ENCODE data around the gene WAPL. TPM values are rescaled to one million over a fixed set of nuclear protein-coding genes. Genes with fewer than 3 reads are reported as not detected.

Gene WAPL
- polyA plus RNA-seq, 1 experiment, result 24.5 TPM

DNA sequence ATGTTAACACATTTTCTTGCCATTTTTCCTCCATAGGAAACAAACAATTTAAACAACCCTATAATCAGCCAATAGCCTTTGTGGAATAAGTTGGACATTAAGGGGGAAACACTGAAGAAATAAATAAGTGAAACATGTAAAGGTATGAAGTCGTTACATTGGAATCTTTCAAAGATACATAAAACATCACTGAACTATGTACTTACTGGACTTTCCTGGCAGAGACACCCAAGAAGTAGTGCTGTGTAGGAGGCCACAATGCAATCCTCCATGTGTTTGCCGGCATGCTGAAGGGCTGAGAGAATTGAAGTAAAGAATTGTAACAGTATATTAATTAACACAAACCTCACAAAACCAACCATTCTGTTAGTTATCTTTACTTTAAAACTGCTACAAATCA, 78.5 kb downstream of the WAPL start:
- peak; percentile 36 for DNase-seq (ENCODE audit: low read depth, low spot score)
- no peak overlapping the region for H3K27ac ChIP-seq (ENCODE audit: low read depth, low read length)
- CTCF ChIA-PET, result interaction anchor here (1.1 kb wide), 1 partner anchor 43 kb away, joined by 4 read pairs; no protein-coding TSS in a partner anchor

GRCh38 chr10:86440874-86441843, 80.4 kb downstream of the WAPL start:
- ChIA-PET POLR2A (no interaction called here), CTCF (no interaction called here)
- Histone ChIP-seq H3K4me3 (ENCODE audit: low read depth, low read length) (no peak overlapping the region), H3K9me3 (ENCODE audit: control insufficient read depth, insufficient read depth, low read length) (no peaks in the 10 kb centered on the region; the same call in 1 of the 2 replicates), H3K27me3 (ENCODE audit: control insufficient read depth, insufficient read depth, low read length) (no peaks in the 10 kb centered on the region), H3K27ac (ENCODE audit: low read depth, low read length) (peak overlapping the region; percentile 33)
- TF ChIP-seq, protein P1, sequence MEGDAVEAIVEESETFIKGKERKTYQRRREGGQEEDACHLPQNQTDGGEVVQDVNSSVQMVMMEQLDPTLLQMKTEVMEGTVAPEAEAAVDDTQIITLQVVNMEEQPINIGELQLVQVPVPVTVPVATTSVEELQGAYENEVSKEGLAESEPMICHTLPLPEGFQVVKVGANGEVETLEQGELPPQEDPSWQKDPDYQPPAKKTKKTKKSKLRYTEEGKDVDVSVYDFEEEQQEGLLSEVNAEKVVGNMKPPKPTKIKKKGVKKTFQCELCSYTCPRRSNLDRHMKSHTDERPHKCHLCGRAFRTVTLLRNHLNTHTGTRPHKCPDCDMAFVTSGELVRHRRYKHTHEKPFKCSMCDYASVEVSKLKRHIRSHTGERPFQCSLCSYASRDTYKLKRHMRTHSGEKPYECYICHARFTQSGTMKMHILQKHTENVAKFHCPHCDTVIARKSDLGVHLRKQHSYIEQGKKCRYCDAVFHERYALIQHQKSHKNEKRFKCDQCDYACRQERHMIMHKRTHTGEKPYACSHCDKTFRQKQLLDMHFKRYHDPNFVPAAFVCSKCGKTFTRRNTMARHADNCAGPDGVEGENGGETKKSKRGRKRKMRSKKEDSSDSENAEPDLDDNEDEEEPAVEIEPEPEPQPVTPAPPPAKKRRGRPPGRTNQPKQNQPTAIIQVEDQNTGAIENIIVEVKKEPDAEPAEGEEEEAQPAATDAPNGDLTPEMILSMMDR (IDR thresholded peaks at IDR 0.05; ENCODE audit: low read depth, low read length), result no peak
- peak; percentile 11 for DNase-seq (ENCODE audit: low read depth, low spot score)

More for the DNA sequence above, 78.5 kb downstream of the WAPL start:
- no peaks in the 10 kb centered on the region for H3K27me3 ChIP-seq (ENCODE audit: control insufficient read depth, insufficient read depth, low read length)
- TF ChIP-seq, protein P1 (IDR thresholded peaks at IDR 0.05; ENCODE audit: low read depth, low read length), result no peak
- no peaks in the 10 kb centered on the region; the same call in 1 of the 2 replicates for H3K9me3 ChIP-seq (ENCODE audit: control insufficient read depth, insufficient read depth, low read length)
- no peak overlapping the region for H3K4me3 ChIP-seq (ENCODE audit: low read depth, low read length)
- POLR2A ChIA-PET, result interaction anchor here (0.7 kb wide), 1 partner anchor 61 kb away, joined by 9 read pairs; no protein-coding TSS in a partner anchor

DNA sequence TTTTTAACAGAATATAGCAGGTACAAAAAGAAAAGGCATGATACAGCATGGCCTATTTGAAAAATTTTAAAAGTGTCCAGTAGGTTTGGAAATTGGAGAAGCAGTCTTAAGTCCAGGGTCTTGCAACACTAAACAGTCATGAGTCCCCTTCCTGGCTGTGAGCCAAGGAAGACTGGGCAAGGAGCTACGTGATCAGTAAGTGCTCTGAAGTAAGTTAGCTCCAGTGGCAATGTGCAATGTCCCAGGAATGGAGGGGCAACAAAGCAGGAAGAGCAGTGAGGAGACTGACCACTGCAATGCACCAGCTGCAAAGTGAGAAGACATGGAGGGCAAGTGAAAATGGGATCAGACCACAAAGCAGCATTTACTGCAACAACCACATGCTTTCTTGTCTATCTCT, 82.0 kb downstream of the WAPL start:
- ChIA-PET POLR2A (interaction anchor here (0.6 to 1.0 kb wide), 2 partner anchors 29 to 198 kb away, joined by 3 to 4 read pairs; no protein-coding TSS in a partner anchor), CTCF (interaction anchor here (0.6 to 2.1 kb wide), 4 partner anchors 9 to 1862 kb away, joined by 3 to 10 read pairs (median 3); no protein-coding TSS in a partner anchor)
- TF ChIP-seq, protein P1 (IDR thresholded peaks at IDR 0.05; ENCODE audit: low read depth, low read length), result 0 out of 2 replicates have a peak, but pooled peaks have one; percentile 13
- Histone ChIP-seq H3K27me3 (ENCODE audit: control insufficient read depth, insufficient read depth, low read length) (no peaks in the 10 kb centered on the region), H3K9me3 (ENCODE audit: control insufficient read depth, insufficient read depth, low read length) (no peaks in the 10 kb centered on the region; the same call in 1 of the 2 replicates), H3K4me3 (ENCODE audit: low read depth, low read length) (no peak overlapping the region), H3K27ac (ENCODE audit: low read depth, low read length) (peak overlapping the region; percentile 22)
- peak; percentile 87 for DNase-seq (ENCODE audit: low read depth, low spot score)

GRCh38 chr10:86438091-86438749, 83.4 kb downstream of the WAPL start:
- CTCF ChIA-PET, result interaction anchor here (0.6 to 2.1 kb wide), 2 partner anchors 26 to 38 kb away, joined by 3 to 10 read pairs; no protein-coding TSS in a partner anchor
- DNase-seq (ENCODE audit: low read depth, low spot score), result no peak
- POLR2A ChIA-PET, result no interaction called here

More at GRCh38 chr10:86438091-86438749, 83.4 kb downstream of the WAPL start:
- H3K9me3 ChIP-seq (ENCODE audit: control insufficient read depth, insufficient read depth, low read length), result no peaks in the 10 kb centered on the region; the same call in 1 of the 2 replicates
- no peak overlapping the region for H3K27ac ChIP-seq (ENCODE audit: low read depth, low read length)
- no peak overlapping the region for H3K4me3 ChIP-seq (ENCODE audit: low read depth, low read length)
- TF ChIP-seq, protein P1 (IDR thresholded peaks at IDR 0.05; ENCODE audit: low read depth, low read length), result no peak
- no peaks in the 10 kb centered on the region for H3K27me3 ChIP-seq (ENCODE audit: control insufficient read depth, insufficient read depth, low read length)

All from AG04450 (cell line).